Inferior parietal cortex (tissue), 1 donor: ENCODE data around the gene DNAAF1.
"Not testable (repeated sequence)": the region's sequence is repeated elsewhere in the genome, so short reads cannot be mapped to it uniquely, and the experiment has no call there.

Experiments used
- DNase-seq: peaks from one replicate; pipeline ENCODE4 v3.0.0-alpha.2; 2016; ENCODE audit errors: extremely low spot score

Gene DNAAF1

GRCh38 chr16:84207879-84208278 is 62.8 kb downstream of the DNAAF1 start:
- no peak for DNase-seq

GRCh38 chr16:84209989-84210388 is 64.9 kb downstream of the DNAAF1 start:
- no peak for DNase-seq

GRCh38 chr16:84212154-84212553 is 67.0 kb downstream of the DNAAF1 start:
- DNase-seq, result no peak

GRCh38 chr16:84212631-84213030 is 67.5 kb downstream of the DNAAF1 start:
- DNase-seq, result no peak

- DNase-seq, result no peak
Observed at GRCh38 chr16:84214451-84215066, 69.5 kb downstream of the DNAAF1 start.

- no peak for DNase-seq
Observed at GRCh38 chr16:84215531-84215930, 70.4 kb downstream of the DNAAF1 start.

GRCh38 chr16:84216144-84216543 is 71.0 kb downstream of the DNAAF1 start:
- DNase-seq, result not testable (repeated sequence)

GRCh38 chr16:84218176-84218823 is 73.2 kb downstream of the DNAAF1 start:
- DNase-seq, result no peak

GRCh38 chr16:84218956-84219355 is 73.8 kb downstream of the DNAAF1 start:
- DNase-seq, result no peak

GRCh38 chr16:84220851-84221250 is 75.7 kb downstream of the DNAAF1 start:
- DNase-seq, result peak; percentile 29

GRCh38 chr16:84223456-84223855 is 78.3 kb downstream of the DNAAF1 start:
- DNase-seq, result no peak

- no peak for DNase-seq
Observed at GRCh38 chr16:84224554-84224953, 79.4 kb downstream of the DNAAF1 start.

GRCh38 chr16:84225126-84225525 is 80.0 kb downstream of the DNAAF1 start:
- no peak for DNase-seq

GRCh38 chr16:84225571-84225970 is 80.5 kb downstream of the DNAAF1 start:
- DNase-seq, result no peak

- no peak for DNase-seq
Observed at GRCh38 chr16:84226026-84226425, 80.9 kb downstream of the DNAAF1 start.
